Measurements from ENCODE around the gene CNTNAP5.

CNTNAP5 gene

GRCh38 chr2:124888431-124888830 lies 863.3 kb downstream of the CNTNAP5 start:
- no peak for TF ChIP-seq CTCF (IDR thresholded peaks at IDR 0.05; ENCODE audit: control insufficient read depth, extremely low read depth, insufficient read depth)
- DNase-seq (ENCODE audit: low read depth), result no peak

GRCh38 chr2:124894199-124894598 lies 869.1 kb downstream of the CNTNAP5 start:
- no peak for DNase-seq (ENCODE audit: low read depth)

More at GRCh38 chr2:124888431-124888830, 863.3 kb downstream of the CNTNAP5 start:
- no peak overlapping the region for H3K4me3 ChIP-seq (ENCODE audit: low read depth, low read length)

GRCh38 chr2:124898827-124899226 lies 873.7 kb downstream of the CNTNAP5 start:
- H3K4me3 ChIP-seq (ENCODE audit: low read depth, low read length), result no peak overlapping the region
- TF ChIP-seq CTCF (IDR thresholded peaks at IDR 0.05; ENCODE audit: control insufficient read depth, extremely low read depth, insufficient read depth), result no peak
- no peak for DNase-seq (ENCODE audit: low read depth)

More at GRCh38 chr2:124894199-124894598, 869.1 kb downstream of the CNTNAP5 start:
- TF ChIP-seq CTCF (IDR thresholded peaks at IDR 0.05; ENCODE audit: control insufficient read depth, extremely low read depth, insufficient read depth), result no peak
- no peak overlapping the region for H3K4me3 ChIP-seq (ENCODE audit: low read depth, low read length)

GRCh38 chr2:124908411-124908810 lies 883.3 kb downstream of the CNTNAP5 start:
- DNase-seq (ENCODE audit: low read depth), result no peak
- no peak overlapping the region for H3K4me3 ChIP-seq (ENCODE audit: low read depth, low read length)
- no peak for TF ChIP-seq CTCF (IDR thresholded peaks at IDR 0.05; ENCODE audit: control insufficient read depth, extremely low read depth, insufficient read depth)

- no peak for DNase-seq (ENCODE audit: low read depth)
- no peak for TF ChIP-seq CTCF (IDR thresholded peaks at IDR 0.05; ENCODE audit: control insufficient read depth, extremely low read depth, insufficient read depth)
- no peak overlapping the region for H3K4me3 ChIP-seq (ENCODE audit: low read depth, low read length)
Observed at GRCh38 chr2:124911560-124911959, 886.5 kb downstream of the CNTNAP5 start.

- no peak for DNase-seq (ENCODE audit: low read depth)
- no peak for TF ChIP-seq CTCF (IDR thresholded peaks at IDR 0.05; ENCODE audit: control insufficient read depth, extremely low read depth, insufficient read depth)
- no peak overlapping the region for H3K4me3 ChIP-seq (ENCODE audit: low read depth, low read length)
Observed at GRCh38 chr2:124913868-124914267, 888.8 kb downstream of the CNTNAP5 start.

- DNase-seq (ENCODE audit: low read depth), result no peak
- peak; percentile 42 for TF ChIP-seq CTCF (IDR thresholded peaks at IDR 0.05; ENCODE audit: control insufficient read depth, extremely low read depth, insufficient read depth)
Observed at GRCh38 chr2:124915567-124915966, 890.5 kb downstream of the CNTNAP5 start.

More at GRCh38 chr2:124915567-124915966, 890.5 kb downstream of the CNTNAP5 start:
- no peak overlapping the region for H3K4me3 ChIP-seq (ENCODE audit: low read depth, low read length)
